ENCODE data around the gene C2CD4D. TPM values are rescaled to one million over a fixed set of nuclear protein-coding genes. Genes with fewer than 3 reads are reported as not detected.

The C2CD4D gene
- total and polyA plus RNA-seq, 2 donors (not counting 1 experiment from before 2014, with no cell fraction given): 0.07 TPM; not detected in 1

DNA sequence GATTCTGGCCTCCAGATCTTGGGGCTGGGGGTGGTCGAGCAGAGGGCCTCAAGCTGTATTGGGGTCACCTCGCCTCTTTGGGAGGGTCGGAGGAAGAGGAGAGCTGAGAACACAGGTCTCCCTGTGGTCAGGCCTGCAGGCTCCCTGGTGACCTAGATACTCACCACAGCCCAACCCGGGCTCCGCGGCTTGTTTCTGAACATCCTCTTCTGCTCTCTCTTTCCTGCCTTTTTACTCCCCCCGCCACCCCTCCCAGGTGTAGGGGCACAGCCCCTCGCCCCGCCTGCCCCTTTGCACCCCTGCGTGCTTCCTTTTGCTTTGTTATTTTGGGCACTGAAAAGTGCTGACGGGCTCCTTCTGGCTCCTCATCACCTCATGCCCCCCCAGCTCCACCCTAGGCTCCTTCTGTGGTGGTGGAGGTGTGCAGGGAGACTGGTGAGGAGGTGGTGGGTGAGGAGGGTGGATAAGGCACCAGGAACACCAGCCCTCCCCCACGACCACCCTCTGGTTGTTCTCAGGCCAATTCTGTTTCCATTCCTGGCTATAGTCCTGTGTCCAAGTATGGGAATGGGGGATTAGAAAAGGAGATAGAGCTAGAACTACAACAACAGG is 23.8 kb downstream of the C2CD4D start:
- Histone ChIP-seq H3K27me3 (replicated peaks in 1 of 4; ENCODE audit: control extremely low read depth in 1 of 4, control insufficient read depth in 3 of 4, insufficient read depth in 4 of 4, low read length in 3 of 4) (peaks cover 0 to 15% (median 0%) of the 10 kb centered on the region in 4 experiments), H3K79me2 (ENCODE audit: control insufficient read depth, insufficient read depth, low read length) (no peaks in the 10 kb centered on the region), H3K4me1 (ENCODE audit: control insufficient read depth in 2 of 2, insufficient read depth in 2 of 2, low read length in 2 of 2) (peaks cover 0 to 5% of the 10 kb centered on the region in 2 donors), H3K4me2 (replicated peaks; ENCODE audit: low read depth, low read length, poor library complexity, severe bottlenecking) (no peak overlapping the region), H3K27ac (ENCODE audit: low read length in 2 of 2) (no peak overlapping the region), H3K9ac (ENCODE audit: low read length) (no peak overlapping the region), H3K36me3 (replicated peaks in 1 of 2; ENCODE audit: control extremely low read depth in 1 of 2, control insufficient read depth in 1 of 2, extremely low read depth in 1 of 2, insufficient read depth in 2 of 2, low read length in 1 of 2) (no peaks in the 10 kb centered on the region), H4K20me1 (ENCODE audit: control insufficient read depth, insufficient read depth, low read length, poor library complexity, severe bottlenecking) (no peaks in the 10 kb centered on the region), H3K4me3 (ENCODE audit: control extremely low read depth in 1 of 5, extremely low read depth in 1 of 5, insufficient read depth in 1 of 5, low read depth in 2 of 5, low read length in 4 of 5) (no peak overlapping the region), H2AFZ (ENCODE audit: insufficient read depth, low read depth, low read length, poor library complexity, severe bottlenecking) (no peak overlapping the region), H3K9me3 (ENCODE audit: control extremely low read depth in 1 of 3, control insufficient read depth in 2 of 3, insufficient read depth in 1 of 3, low read length in 2 of 3) (no peaks in the 10 kb centered on the region)
- Mint-ChIP-seq H3K4me3 (no peak overlapping the region), H3K4me1 (peaks cover 2% of the 10 kb centered on the region), H3K27me3 (peaks cover 27% of the 10 kb centered on the region), H3K27ac (no peak overlapping the region), H3K9me3 (ENCODE audit: insufficient read depth) (no peaks in the 10 kb centered on the region)
- intact Hi-C loops (cut with micrococcal nuclease): no loop called here
- TF ChIP-seq, protein P1, sequence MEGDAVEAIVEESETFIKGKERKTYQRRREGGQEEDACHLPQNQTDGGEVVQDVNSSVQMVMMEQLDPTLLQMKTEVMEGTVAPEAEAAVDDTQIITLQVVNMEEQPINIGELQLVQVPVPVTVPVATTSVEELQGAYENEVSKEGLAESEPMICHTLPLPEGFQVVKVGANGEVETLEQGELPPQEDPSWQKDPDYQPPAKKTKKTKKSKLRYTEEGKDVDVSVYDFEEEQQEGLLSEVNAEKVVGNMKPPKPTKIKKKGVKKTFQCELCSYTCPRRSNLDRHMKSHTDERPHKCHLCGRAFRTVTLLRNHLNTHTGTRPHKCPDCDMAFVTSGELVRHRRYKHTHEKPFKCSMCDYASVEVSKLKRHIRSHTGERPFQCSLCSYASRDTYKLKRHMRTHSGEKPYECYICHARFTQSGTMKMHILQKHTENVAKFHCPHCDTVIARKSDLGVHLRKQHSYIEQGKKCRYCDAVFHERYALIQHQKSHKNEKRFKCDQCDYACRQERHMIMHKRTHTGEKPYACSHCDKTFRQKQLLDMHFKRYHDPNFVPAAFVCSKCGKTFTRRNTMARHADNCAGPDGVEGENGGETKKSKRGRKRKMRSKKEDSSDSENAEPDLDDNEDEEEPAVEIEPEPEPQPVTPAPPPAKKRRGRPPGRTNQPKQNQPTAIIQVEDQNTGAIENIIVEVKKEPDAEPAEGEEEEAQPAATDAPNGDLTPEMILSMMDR (IDR thresholded peaks at IDR 0.05): no peak
- no peak for TF ChIP-seq EZH2 (IDR thresholded peaks at IDR 0.05; ENCODE audit: borderline replicate concordance, insufficient read depth, low read depth, low read length, poor library complexity, severe bottlenecking)
- ChIA-PET CTCF (no interaction called here), POLR2A (no interaction called here)
- DNase-seq: no peak
- 0% methylated on average over 6 of the region's 12 CpGs for WGBS (ENCODE audit: insufficient coverage)
- ATAC-seq (ENCODE audit: low read depth): no peak

DNA sequence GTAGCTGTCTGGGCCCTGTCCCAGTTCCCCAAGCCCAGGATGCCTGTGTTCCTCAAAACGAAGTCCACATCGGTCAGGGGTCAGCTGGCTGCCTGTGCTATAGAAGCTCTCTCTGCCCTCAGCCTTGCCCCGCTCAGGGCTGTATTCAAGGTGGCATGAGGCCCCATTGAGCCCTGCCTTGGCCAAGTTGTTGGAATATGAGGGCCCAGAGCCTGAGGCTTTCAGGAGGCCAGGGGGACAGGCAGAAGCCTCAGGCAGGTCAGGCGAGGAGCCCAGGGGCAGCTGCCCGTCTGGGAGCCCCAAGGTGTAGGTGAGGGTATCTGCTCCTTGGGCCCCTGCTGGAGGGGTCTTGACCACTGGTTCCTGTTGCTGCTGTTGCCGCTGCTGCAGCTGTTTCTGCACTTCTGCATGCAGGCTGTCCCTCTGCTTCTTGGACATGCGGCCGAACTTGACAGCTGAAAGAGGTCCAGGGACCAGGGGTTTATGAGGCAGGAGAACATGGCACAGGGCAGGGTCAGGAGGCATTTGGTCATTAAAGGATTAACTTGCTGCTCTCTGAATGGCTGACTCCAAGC is 24.6 kb downstream of the C2CD4D start:
- Mint-ChIP-seq H3K9me3 (ENCODE audit: insufficient read depth) (no peaks in the 10 kb centered on the region), H3K4me1 (peaks cover 2% of the 10 kb centered on the region), H3K27ac (no peak overlapping the region), H3K4me3 (no peak overlapping the region), H3K27me3 (peaks cover 27% of the 10 kb centered on the region)
- no peak overlapping the region for H2AFZ ChIP-seq (ENCODE audit: insufficient read depth, low read depth, low read length, poor library complexity, severe bottlenecking)
- H3K27ac ChIP-seq (ENCODE audit: low read length in 2 of 2): no peak overlapping the region
- TF ChIP-seq, protein P1 (IDR thresholded peaks at IDR 0.05): no peak
- no peak for TF ChIP-seq EZH2 (IDR thresholded peaks at IDR 0.05; ENCODE audit: borderline replicate concordance, insufficient read depth, low read depth, low read length, poor library complexity, severe bottlenecking)
- ChIA-PET POLR2A (no interaction called here), CTCF (no interaction called here)
- intact Hi-C loops (cut with micrococcal nuclease): no loop called here
- H3K4me1 ChIP-seq (ENCODE audit: control insufficient read depth in 2 of 2, insufficient read depth in 2 of 2, low read length in 2 of 2): peaks cover 0 to 5% of the 10 kb centered on the region in 2 donors
- no peak overlapping the region for H3K9ac ChIP-seq (ENCODE audit: low read length)
- H4K20me1 ChIP-seq (ENCODE audit: control insufficient read depth, insufficient read depth, low read length, poor library complexity, severe bottlenecking): no peaks in the 10 kb centered on the region
- no peak overlapping the region for H3K4me2 ChIP-seq (replicated peaks; ENCODE audit: low read depth, low read length, poor library complexity, severe bottlenecking)
- no peaks in the 10 kb centered on the region for H3K9me3 ChIP-seq (ENCODE audit: control extremely low read depth in 1 of 3, control insufficient read depth in 2 of 3, insufficient read depth in 1 of 3, low read length in 2 of 3)
- no peaks in the 10 kb centered on the region for H3K79me2 ChIP-seq (ENCODE audit: control insufficient read depth, insufficient read depth, low read length)
- H3K4me3 ChIP-seq (ENCODE audit: control extremely low read depth in 1 of 5, extremely low read depth in 1 of 5, insufficient read depth in 1 of 5, low read depth in 2 of 5, low read length in 4 of 5): no peak overlapping the region
- ATAC-seq (ENCODE audit: low read depth) (no peak), DNase-seq (no peak)
- WGBS (ENCODE audit: insufficient coverage): 94% methylated on average over 8 of the region's 8 CpGs
- peaks cover 0 to 15% (median 0%) of the 10 kb centered on the region in 4 experiments for H3K27me3 ChIP-seq (replicated peaks in 1 of 4; ENCODE audit: control extremely low read depth in 1 of 4, control insufficient read depth in 3 of 4, insufficient read depth in 4 of 4, low read length in 3 of 4)
- H3K36me3 ChIP-seq (replicated peaks in 1 of 2; ENCODE audit: control extremely low read depth in 1 of 2, control insufficient read depth in 1 of 2, extremely low read depth in 1 of 2, insufficient read depth in 2 of 2, low read length in 1 of 2): no peaks in the 10 kb centered on the region
